ENCODE results near the gene HDDC2. TPM values are rescaled to one million over a fixed set of nuclear protein-coding genes. Genes with fewer than 3 reads are reported as not detected.

Gene HDDC2
- total RNA-seq, 1 donor from 2014 or later = 84.8 TPM

GRCh38 chr6:125279961-125280360 lies 21.8 kb downstream of the HDDC2 start:
- intact Hi-C loops (cut with DNase I) = no loop called here
- ATAC-seq (ENCODE audit: poor library complexity) (no peak), DNase-seq (no peak)

GRCh38 chr6:125277838-125278237 lies 23.9 kb downstream of the HDDC2 start:
- ATAC-seq (ENCODE audit: poor library complexity) (no peak), DNase-seq (no peak)
- intact Hi-C loops (cut with DNase I) = no loop called here

- intact Hi-C loops (cut with DNase I) = no loop called here
- DNase-seq = no peak
- ATAC-seq (ENCODE audit: poor library complexity) = no peak
Observed at GRCh38 chr6:125275779-125276178, 26.0 kb downstream of the HDDC2 start.

GRCh38 chr6:125274935-125275334 lies 26.8 kb downstream of the HDDC2 start:
- peak; percentile 33 for ATAC-seq (ENCODE audit: poor library complexity)
- intact Hi-C loops (cut with DNase I) = no loop called here

GRCh38 chr6:125273965-125274364 lies 27.8 kb downstream of the HDDC2 start:
- intact Hi-C loops (cut with DNase I) = no loop called here
- DNase-seq = no peak

More at GRCh38 chr6:125274935-125275334, 26.8 kb downstream of the HDDC2 start:
- DNase-seq = no peak

GRCh38 chr6:125273251-125273650 lies 28.5 kb downstream of the HDDC2 start:
- intact Hi-C loops (cut with DNase I) = no loop called here
- no peak for ATAC-seq (ENCODE audit: poor library complexity)
- no peak for DNase-seq

More at GRCh38 chr6:125273965-125274364, 27.8 kb downstream of the HDDC2 start:
- ATAC-seq (ENCODE audit: poor library complexity) = peak; percentile 47

- no peak for ATAC-seq (ENCODE audit: poor library complexity)
- intact Hi-C loops (cut with DNase I) = no loop called here
- DNase-seq = no peak
Observed at GRCh38 chr6:125271486-125272159, 30.1 kb downstream of the HDDC2 start.

GRCh38 chr6:125270380-125270779 lies 31.4 kb downstream of the HDDC2 start:
- DNase-seq (no peak), ATAC-seq (ENCODE audit: poor library complexity) (no peak)
- intact Hi-C loops (cut with DNase I) = no loop called here

- ATAC-seq (ENCODE audit: poor library complexity) = no peak
- intact Hi-C loops (cut with DNase I) = no loop called here
- no peak for DNase-seq
Observed at GRCh38 chr6:125269328-125269985, 32.3 kb downstream of the HDDC2 start.

- intact Hi-C loops (cut with DNase I) = no loop called here
- no peak for ATAC-seq (ENCODE audit: poor library complexity)
- no peak for DNase-seq
Observed at GRCh38 chr6:125268765-125269164, 33.0 kb downstream of the HDDC2 start.

GRCh38 chr6:125267806-125268523 lies 33.8 kb downstream of the HDDC2 start:
- DNase-seq (no peak), ATAC-seq (ENCODE audit: poor library complexity) (no peak)
- intact Hi-C loops (cut with DNase I) = no loop called here

GRCh38 chr6:125264476-125264875 lies 37.3 kb downstream of the HDDC2 start:
- DNase-seq (no peak), ATAC-seq (ENCODE audit: poor library complexity) (no peak)
- intact Hi-C loops (cut with DNase I) = no loop called here

GRCh38 chr6:125262016-125263013 lies 39.5 kb downstream of the HDDC2 start:
- intact Hi-C loops (cut with DNase I) = no loop called here
- no peak for ATAC-seq (ENCODE audit: poor library complexity)
- DNase-seq = no peak

- ATAC-seq (ENCODE audit: poor library complexity) = no peak
- intact Hi-C loops (cut with DNase I) = no loop called here
- DNase-seq = no peak
Observed at GRCh38 chr6:125259354-125259736, 42.4 kb downstream of the HDDC2 start.

- ATAC-seq (ENCODE audit: poor library complexity) (no peak), DNase-seq (no peak)
- intact Hi-C loops (cut with DNase I) = no loop called here
Observed at GRCh38 chr6:125258651-125259353, 43.0 kb downstream of the HDDC2 start.

GRCh38 chr6:125257351-125257750 lies 44.4 kb downstream of the HDDC2 start:
- DNase-seq = no peak
- intact Hi-C loops (cut with DNase I) = no loop called here
- no peak for ATAC-seq (ENCODE audit: poor library complexity)

GRCh38 chr6:125255201-125255600 lies 46.6 kb downstream of the HDDC2 start:
- DNase-seq (no peak), ATAC-seq (ENCODE audit: poor library complexity) (no peak)
- intact Hi-C loops (cut with DNase I) = no loop called here

- intact Hi-C loops (cut with DNase I) = no loop called here
- ATAC-seq (ENCODE audit: poor library complexity) = no peak
- DNase-seq = no peak
Observed at GRCh38 chr6:125254321-125254720, 47.4 kb downstream of the HDDC2 start.

Data from Right ventricle myocardium superior (tissue), 1 donor.